Aorta (tissue), 5 donors: Measurements from ENCODE around the gene ALX4. TPM values are rescaled to one million over a fixed set of nuclear protein-coding genes. Genes with fewer than 3 reads are reported as not detected.

Experiments
- ATAC-seq: fragments of 200-7000 bp; cut with Tn5 transposase; one replicate; pipeline ENCODE4 v1.9.1; 2022; ENCODE audit warnings: moderate library complexity; ENCODE audit not compliant: low FRiP score
- DNase-seq, 2 donors: peaks; one replicate each; pipeline ENCODE4 v3.0.0-alpha.2; 2020
- H3K27ac ChIP-seq, 2 donors: one replicate each; pipeline ENCODE4 v1.5.1; 2013; ENCODE audit warnings: low read length in 2 of 2, mild to moderate bottlenecking in 2 of 2, moderate library complexity in 2 of 2, control low read depth in 1 of 2, inconsistent platforms in 1 of 2, low read depth in 1 of 2
- H3K27me3 ChIP-seq, 2 donors: one replicate each; pipeline ENCODE4 v1.6.1; 2013; ENCODE audit warnings: control low read depth in 1 of 2, low read length in 1 of 2, mild to moderate bottlenecking in 1 of 2, moderate library complexity in 1 of 2; ENCODE audit not compliant: insufficient read depth in 2 of 2, control insufficient read depth in 1 of 2
- H3K36me3 ChIP-seq, 2 donors: one replicate each; pipeline ENCODE4 v1.6.1; 2013; ENCODE audit warnings: control low read depth in 1 of 2, low read length in 1 of 2, mild to moderate bottlenecking in 1 of 2; ENCODE audit not compliant: insufficient read depth in 2 of 2, control insufficient read depth in 1 of 2
- H3K4me1 ChIP-seq, 2 donors: one replicate each; pipeline ENCODE4 v1.6.1; 2013; ENCODE audit warnings: low read length in 2 of 2, control low read depth in 1 of 2, mild to moderate bottlenecking in 1 of 2, moderate library complexity in 1 of 2; ENCODE audit not compliant: insufficient read depth in 2 of 2, control insufficient read depth in 1 of 2
- H3K4me3 ChIP-seq, 2 donors: one replicate each; pipeline ENCODE4 v1.5.1; 2013; ENCODE audit warnings: low read length in 2 of 2, control low read depth in 1 of 2, mild to moderate bottlenecking in 1 of 2
- H3K9me3 ChIP-seq: one replicate; pipeline ENCODE4 v1.6.1; 2013; ENCODE audit warnings: mild to moderate bottlenecking, low read length; ENCODE audit not compliant: control insufficient read depth
- WGBS, 2 donors: extraction: QIAGEN DNeasy Blood & Tissue Kit; methylation state at CpG; one replicate each; pipeline ENCODE4 v1.1.7; 2013; 5-methylcytosine and 5-hydroxymethylcytosine counted together
- intact Hi-C, 2 donors: fragments of 100-400 bp; cut with DNase I; formaldehyde crosslinking; loops; one replicate each; pipeline versions ENCODE4 v1.14.2 to v1.15.0; 2022
- polyA plus RNA-seq, 2 donors: library from polyadenylated mRNA; stranded (reverse); fragments of 200-250 nt; gene quantifications; one replicate each; pipeline ENCODE4 v1.2.3, GENCODE V29; 2013
- total RNA-seq, 2 donors: library from RNA; stranded (reverse); fragmentation: NEBNext Ultra II Directional; extraction: Animal tissue kit (Norgen Biotek cat#: 25700); gene quantifications; one replicate each; pipeline ENCODE4 v1.2.1, GENCODE V29; 2021
- donor health status: healthy with polysubstance abuse.
- donor health status: Bipolar disorder and iron deficiency.
- donor health status: DM: no; HTN: no; CAD: no.
- donor health status: DM: no; HTN: no; CAD: no.
- donor health status: DM: yes; HTN: yes; CAD: no.

ALX4 gene
- total and polyA plus RNA-seq, 4 donors, result 0.06 to 0.13 TPM; not detected in 2

DNA sequence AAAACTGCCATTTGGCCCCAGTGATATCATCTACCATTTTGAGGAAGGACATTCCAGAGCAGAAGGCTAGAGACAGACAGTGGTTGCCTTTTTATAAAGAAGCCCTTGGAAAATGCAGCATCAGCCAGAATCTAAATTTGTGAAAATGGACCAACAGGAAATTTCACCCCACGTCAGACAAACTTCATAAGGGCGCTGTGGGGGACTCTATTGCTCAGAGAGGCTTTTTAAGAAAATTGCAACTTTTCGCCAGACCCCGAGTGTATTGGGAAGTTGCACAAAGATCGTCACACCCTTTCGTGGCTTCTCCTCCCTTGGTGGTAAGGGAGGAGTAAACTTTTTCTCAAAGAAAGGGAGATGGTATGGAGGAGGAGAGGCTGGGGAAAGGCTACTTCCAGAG lies 12.3 kb upstream of the ALX4 start:
- no peak for DNase-seq
- H3K9me3 ChIP-seq, result no peaks in the 10 kb centered on the region
- H3K27me3 ChIP-seq, result no peaks in the 10 kb centered on the region
- 17 to 19% methylated on average over 6 of the region's 6 CpGs for WGBS, 2 donors
- intact Hi-C loops, result no loop called here
- H3K4me3 ChIP-seq, result no peak overlapping the region
- no peaks in the 10 kb centered on the region for H3K4me1 ChIP-seq
- no peaks in the 10 kb centered on the region for H3K36me3 ChIP-seq
- H3K27ac ChIP-seq, result no peak overlapping the region
- no peak for ATAC-seq

DNA sequence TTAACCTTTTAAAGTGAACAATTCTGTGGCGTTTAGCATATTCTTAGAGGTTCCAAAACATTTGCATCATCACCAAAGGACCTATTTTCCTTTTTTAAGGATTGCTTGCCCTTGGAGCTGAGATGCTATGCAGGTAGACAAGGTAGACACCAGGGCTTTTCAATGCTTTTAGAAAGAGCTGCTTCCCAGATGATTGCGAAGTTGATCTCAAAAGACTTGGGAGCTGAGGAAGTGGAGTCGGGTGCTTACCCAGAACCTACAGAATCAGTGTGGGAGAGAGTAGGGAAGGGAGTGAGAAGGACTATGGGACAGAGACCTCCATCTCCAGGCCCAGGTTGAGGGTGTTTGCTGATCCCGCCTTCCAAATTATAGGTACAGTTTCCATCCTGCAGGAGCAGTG lies 11.1 kb upstream of the ALX4 start:
- Histone ChIP-seq H3K36me3 (no peaks in the 10 kb centered on the region), H3K27me3 (no peaks in the 10 kb centered on the region), H3K9me3 (no peaks in the 10 kb centered on the region), H3K4me1 (no peaks in the 10 kb centered on the region), H3K27ac (no peak overlapping the region), H3K4me3 (no peak overlapping the region)
- WGBS, 2 donors, result 10 to 13% methylated on average over 4 of the region's 4 CpGs
- ATAC-seq (no peak), DNase-seq (no peak)
- intact Hi-C loops, result no loop called here

DNA sequence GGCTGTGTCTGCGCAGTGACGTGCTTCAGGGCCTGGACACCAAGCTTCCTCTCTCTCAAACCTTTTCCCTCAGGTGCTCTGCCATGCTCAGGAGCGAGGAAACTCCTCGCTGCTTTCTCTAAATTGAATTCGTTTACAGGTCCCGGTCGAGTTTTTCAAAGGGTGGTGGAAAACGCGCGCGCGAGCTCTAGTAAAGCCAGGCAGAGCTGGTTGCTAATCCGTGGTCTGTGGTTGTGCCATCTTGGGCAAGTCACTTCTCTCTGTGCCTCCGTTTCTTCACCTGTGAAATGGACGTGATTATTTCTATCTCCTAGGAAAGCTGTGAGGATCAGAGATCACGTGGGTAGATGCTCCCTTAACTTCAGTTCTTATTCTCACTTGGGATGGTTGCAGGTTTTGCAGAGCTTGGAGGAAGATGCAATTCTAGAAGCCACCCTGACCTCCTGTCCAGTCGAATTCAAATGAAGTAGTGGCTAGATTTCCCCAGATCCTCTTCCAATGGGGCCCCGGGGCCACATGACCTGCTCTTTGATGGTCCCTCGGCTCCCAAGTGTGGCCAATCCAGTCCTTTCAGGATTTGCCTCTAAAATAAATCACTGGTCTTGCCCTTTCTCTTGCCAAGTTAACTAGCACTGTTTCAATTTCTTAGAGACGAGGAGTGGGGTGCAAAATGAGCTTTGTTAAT lies 10.5 kb upstream of the ALX4 start:
- ATAC-seq, result no peak
- H3K4me3 ChIP-seq, result no peak overlapping the region
- H3K9me3 ChIP-seq, result no peaks in the 10 kb centered on the region
- no peaks in the 10 kb centered on the region for H3K36me3 ChIP-seq
- no peak overlapping the region for H3K27ac ChIP-seq
- intact Hi-C loops, result no loop called here
- H3K27me3 ChIP-seq, result no peaks in the 10 kb centered on the region
- no peak for DNase-seq
- H3K4me1 ChIP-seq, result no peaks in the 10 kb centered on the region
- 6% methylated on average over 20 of the region's 20 CpGs for WGBS, 2 donors

DNA sequence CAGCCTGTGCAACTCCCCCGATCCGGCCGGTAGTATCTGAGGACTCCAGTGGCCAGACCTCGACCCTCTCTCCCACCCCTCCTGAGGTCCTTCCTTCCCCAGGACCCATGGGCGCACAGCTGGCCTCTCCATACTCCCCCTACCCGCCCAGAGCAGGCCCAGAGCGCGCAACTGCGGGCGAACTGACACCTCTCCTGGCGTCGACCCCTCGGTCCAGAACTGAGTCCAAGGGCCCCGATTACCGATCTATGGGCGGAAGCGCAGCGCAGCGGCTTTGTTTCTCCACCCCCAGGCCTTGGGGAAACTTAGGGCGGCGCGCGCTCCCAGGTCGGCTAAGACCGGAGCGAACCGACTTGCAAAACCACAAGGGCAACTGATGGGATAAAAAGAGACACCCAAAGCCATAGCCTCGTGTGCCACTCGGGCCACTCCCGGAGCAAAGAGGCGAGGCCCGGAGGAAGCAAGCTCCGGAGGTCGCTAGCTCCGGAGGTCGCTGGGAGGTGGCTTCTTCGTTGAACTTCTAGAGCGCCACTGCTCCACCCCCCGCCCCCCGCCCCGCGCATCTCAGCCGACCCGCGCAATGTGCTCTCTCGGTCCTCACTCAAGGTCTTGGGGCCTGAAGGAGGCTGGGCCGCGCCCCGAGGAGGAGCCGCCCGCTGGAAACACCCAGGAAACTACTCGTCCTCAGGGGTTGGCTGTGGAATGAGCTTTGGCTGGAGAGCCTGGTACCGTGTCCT lies 9.8 kb upstream of the ALX4 start:
- no peaks in the 10 kb centered on the region for H3K27me3 ChIP-seq
- no peaks in the 10 kb centered on the region for H3K4me1 ChIP-seq
- intact Hi-C loops, result no loop called here
- ATAC-seq (no peak), DNase-seq (no peak)
- no peaks in the 10 kb centered on the region for H3K36me3 ChIP-seq
- H3K4me3 ChIP-seq, result no peak overlapping the region
- no peaks in the 10 kb centered on the region for H3K9me3 ChIP-seq
- 2% methylated on average over 50 to 53 of the region's 53 CpGs for WGBS, 2 donors
- H3K27ac ChIP-seq, result no peak overlapping the region

DNA sequence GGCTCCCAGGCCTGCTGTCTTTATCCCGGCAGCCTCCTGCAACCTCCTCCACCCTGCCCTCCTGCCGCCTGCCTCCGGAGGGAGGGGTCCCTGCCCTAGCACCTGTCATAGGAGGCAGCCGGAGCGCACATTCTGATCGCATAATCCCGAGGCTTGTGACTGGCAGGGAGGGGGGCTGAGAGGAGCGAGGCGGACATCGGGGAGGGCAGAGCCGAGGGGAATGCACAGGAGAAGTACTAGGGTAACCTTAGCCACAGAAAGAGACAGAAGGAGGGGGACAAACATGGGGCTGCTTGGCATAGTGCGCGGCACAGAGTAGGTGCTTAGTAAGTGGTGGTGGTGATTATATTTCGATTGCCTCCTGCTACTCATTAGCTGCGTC lies 9.2 kb upstream of the ALX4 start:
- DNase-seq, result no peak
- intact Hi-C loops, result no loop called here
- H3K27me3 ChIP-seq, result no peaks in the 10 kb centered on the region

DNA sequence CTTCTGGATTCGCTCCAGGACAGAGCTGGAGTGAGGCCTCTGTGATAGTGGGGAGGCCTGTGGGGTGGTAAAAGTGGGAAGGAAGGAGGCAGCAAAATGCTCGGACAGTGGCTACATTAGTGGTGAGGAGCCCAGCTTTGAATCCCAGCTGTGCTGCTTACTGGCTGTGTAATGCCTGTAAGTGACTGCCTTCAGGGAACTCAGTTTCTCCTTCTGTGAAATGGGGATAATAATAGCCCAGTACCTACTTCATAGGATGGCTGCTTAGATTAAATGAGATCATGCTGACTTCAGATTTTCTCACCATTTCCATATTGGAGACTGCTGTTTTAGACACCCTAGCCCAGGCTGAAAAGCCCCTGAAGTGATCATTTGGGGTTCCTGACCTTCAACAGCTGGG lies 8.4 kb upstream of the ALX4 start:
- DNase-seq (no peak), ATAC-seq (no peak)
- H3K4me1 ChIP-seq, result no peaks in the 10 kb centered on the region
- no peaks in the 10 kb centered on the region for H3K27me3 ChIP-seq
- intact Hi-C loops, result no loop called here
- no peaks in the 10 kb centered on the region for H3K9me3 ChIP-seq
- no peak overlapping the region for H3K4me3 ChIP-seq
- no peak overlapping the region for H3K27ac ChIP-seq
- no peaks in the 10 kb centered on the region for H3K36me3 ChIP-seq
- WGBS, 2 donors, result 22 to 24% methylated on average over 2 of the region's 2 CpGs

More for the DNA sequence above, 9.2 kb upstream of the ALX4 start:
- no peak overlapping the region for H3K4me3 ChIP-seq
- H3K4me1 ChIP-seq, result no peaks in the 10 kb centered on the region
- no peak for ATAC-seq
- H3K36me3 ChIP-seq, result no peaks in the 10 kb centered on the region
- no peaks in the 10 kb centered on the region for H3K9me3 ChIP-seq
- no peak overlapping the region for H3K27ac ChIP-seq
- WGBS, 2 donors, result 1 to 2% methylated on average over 15 of the region's 15 CpGs

DNA sequence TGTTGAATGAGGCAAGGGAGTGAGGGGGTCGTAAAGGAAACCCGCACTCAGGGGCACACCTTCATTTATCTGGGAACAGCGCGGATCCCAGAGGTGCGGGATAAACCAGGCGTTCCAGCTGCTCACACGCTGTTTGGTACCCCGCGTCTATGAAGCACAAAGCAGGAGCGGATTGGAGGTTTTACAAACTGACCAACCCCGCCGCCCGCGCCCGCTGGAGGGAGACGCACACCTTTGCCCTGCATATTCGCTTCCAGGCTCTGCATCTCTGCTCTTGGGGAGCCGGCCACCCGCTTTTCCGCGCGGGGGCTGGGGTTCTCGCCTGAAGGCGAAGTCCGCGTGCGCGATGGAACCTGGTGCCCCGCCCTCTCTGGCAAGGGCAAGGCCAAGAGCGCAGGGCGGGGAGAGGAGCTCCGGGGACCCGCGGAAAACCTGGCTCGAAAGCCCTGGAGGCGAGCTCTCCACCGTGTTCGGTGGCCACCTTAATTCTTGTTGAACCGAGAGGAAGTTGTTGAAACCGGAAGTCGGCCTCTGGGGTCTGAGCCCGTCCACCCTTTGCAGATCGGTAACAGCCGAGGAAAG lies 6.8 kb upstream of the ALX4 start:
- peak overlapping the region; percentile 7 to 16 for H3K4me3 ChIP-seq
- intact Hi-C loops, result no loop called here
- DNase-seq (no peak), ATAC-seq (no peak)
- H3K27ac ChIP-seq, result no peak overlapping the region
- no peaks in the 10 kb centered on the region for H3K27me3 ChIP-seq
- no peaks in the 10 kb centered on the region for H3K4me1 ChIP-seq
- WGBS, 2 donors, result 1 to 2% methylated on average over 44 of the region's 44 CpGs
- no peaks in the 10 kb centered on the region for H3K36me3 ChIP-seq
- H3K9me3 ChIP-seq, result peaks cover 2% of the 10 kb centered on the region

DNA sequence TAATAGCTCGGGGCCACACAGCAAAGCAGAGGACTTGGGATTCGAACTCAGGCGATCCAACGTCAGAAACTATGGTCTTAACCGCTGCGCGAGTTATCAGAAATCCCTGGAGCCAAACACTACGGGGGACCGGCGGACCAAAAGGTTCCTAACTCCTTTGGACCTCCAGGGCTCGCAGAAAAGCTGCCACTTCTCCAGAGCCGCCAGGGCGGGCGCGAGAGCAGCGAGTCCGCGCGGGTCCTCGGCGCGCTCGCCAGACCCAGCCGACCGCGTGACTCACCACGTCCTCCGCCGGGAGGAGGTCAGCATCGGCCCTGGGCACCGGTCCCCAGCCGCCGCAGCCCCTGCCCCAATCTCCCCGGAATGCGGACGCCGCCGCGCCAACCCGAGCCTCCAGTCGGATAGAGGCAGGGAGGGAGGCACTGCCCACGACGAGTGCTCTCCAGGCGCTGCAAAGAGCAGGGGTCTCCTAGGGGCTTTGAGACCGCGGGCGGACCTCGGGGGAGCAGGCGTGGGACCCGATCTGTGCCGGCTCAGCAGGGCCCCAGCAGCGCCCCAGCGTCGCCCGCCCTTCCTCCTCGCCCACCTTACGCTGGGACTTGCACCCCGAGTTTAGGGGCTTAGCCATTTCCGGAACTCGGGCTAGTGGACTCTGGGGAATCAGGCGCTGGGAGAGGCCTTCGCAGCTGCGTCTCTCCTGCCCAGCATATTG lies 6.2 kb upstream of the ALX4 start:
- H3K4me1 ChIP-seq, result no peaks in the 10 kb centered on the region
- H3K9me3 ChIP-seq, result peaks cover 2% of the 10 kb centered on the region
- DNase-seq (no peak), ATAC-seq (peak; percentile 31)
- H3K27me3 ChIP-seq, result no peaks in the 10 kb centered on the region
- H3K4me3 ChIP-seq, result peak overlapping the region; percentile 7 to 16
- WGBS, 2 donors, result 2 to 3% methylated on average over 59 to 63 of the region's 63 CpGs
- intact Hi-C loops, result no loop called here
- no peak overlapping the region for H3K27ac ChIP-seq
- H3K36me3 ChIP-seq, result no peaks in the 10 kb centered on the region
